SW480 (cell line): ENCODE results near the gene UFM1.
"Not testable (repeated sequence)": the region's sequence is repeated elsewhere in the genome, so short reads cannot be mapped to it uniquely, and the experiment has no call there.

Experiments
- DNase-seq: peaks from one replicate; pipeline ENCODE4 v3.0.0-alpha.2; 2016; ENCODE audit warnings: low spot score

UFM1 gene

DNA sequence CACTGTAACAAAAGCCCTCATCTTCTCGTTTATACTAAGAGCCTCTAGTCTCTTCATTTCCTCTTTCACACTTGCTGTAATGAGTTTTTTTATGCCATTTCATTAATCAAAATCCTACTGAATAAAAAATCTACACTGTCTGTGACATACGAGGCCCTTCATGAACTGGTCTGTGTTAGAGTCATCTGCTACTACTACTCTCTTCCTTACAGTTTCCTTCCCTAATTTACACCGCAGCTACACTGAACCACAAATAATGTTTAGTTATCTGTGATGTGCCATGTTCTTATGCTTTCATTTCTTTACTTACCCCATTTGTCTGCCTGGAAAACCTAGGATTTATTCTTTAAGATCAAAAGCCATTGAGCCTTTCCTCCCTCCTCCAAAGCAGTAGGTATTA is 16.0 kb downstream of the UFM1 start:
- no peak for DNase-seq

DNA sequence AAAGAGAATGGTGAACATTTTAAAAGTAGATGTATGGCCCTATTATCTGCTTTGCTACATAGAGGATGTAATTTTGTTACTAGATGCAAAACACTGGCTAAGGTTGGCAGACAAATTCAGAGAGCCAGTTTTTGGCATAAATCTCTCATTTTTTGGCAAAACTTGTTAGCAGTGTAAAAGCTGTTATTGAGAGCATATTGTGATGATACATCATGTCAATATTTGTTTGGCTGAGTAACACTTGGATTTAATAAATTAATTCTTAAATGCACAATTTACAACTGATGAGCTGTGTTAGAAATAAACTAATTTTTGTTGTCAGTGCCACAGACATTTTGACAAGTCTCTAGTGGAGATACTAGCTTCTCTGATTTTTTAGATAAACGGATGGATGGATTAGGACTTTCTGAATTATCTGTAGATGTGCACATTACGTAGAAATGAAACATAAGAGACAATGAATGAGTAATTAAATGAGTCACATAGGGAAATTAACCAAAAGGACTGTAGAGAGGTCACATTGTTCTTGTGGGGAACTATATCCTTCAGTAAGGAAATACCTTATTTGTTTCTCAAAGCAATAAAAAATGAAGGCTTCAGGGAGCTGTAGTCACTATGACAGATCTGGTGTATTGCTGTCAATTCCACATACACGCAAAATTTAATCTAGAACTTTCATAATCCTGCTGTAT is 17.4 kb downstream of the UFM1 start:
- DNase-seq: no peak

DNA sequence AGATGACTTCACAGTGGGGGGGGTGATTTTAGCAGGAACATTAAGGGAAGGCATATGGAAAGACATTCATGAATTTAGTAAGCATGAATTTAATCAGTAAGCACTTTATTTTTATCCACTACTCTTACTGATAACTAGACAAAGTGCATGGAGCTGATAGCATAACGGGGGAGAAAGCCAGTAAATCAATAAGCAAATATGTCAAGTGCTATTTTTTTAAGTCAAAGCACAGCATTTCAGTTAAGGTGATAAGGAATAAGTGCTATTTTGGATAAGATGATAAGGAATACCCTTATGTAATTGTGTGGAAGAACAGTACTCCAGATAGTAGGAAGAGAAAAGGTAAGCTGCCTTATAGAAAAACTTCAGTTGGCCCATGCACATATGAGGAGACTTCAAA is 19.4 kb downstream of the UFM1 start:
- no peak for DNase-seq

DNA sequence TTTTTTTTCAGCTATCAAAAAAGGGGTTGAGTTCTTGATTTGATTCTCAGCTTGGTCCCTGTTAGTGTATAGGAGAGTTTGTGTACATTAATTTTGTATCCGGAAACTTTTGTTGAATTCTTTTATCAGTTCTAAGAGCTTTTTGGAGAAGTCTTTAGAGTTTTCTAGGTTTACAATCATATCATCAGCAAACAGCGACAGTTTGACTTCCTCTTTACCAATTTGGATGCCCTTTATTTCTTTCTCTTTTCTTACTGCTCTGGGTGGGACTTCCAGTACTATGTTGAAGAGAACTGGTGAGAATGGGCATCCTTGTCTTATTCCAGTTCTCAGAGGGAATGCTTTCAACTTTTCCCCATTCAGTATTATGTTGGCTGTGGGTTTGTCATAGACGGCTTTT is 20.4 kb downstream of the UFM1 start:
- DNase-seq: not testable (repeated sequence)

DNA sequence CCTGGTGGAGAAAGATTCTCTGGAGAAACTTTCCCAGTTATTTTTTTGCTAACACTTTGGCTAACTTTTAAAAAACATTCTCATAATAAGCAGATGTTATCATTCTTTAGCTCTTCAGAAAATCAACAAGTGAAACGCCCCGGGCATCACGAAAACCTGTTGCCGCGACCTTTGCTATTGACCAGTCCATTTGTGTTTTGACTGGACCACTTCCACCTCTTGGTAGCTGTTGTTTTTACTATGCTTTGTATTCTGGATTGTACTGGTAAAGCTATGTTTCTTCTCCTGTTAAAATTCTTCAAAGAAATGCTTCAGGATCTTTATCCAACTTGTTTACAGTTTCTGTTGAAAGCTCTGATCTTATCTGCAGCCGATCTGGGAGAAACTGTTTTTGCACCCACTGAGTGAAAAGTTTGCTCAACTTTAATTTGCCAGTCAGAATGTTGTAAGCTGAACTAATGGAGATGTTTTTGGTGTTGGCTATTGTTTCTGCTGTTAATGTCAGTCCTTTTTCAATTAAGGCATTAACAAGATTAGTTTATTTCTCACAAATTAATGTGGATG is 23.3 kb downstream of the UFM1 start:
- no peak for DNase-seq

DNA sequence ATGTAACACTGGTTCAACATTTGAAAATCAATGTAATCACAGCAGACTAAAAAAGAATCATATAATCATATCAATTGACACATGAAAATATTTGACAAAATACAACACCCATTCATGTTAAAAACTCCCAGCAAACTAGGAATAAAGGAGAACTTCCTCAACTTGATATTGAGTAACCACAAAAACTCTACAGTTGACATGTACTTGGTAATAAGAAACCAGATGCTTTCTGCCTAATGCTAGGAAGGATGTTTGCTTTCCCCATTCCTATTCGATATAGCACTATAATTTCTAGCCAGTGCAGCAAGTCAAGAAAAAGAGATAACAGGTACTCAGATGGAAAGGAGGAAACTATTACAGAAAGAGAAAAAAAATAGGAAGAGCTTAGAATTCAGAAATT is 26.9 kb downstream of the UFM1 start:
- no peak for DNase-seq

DNA sequence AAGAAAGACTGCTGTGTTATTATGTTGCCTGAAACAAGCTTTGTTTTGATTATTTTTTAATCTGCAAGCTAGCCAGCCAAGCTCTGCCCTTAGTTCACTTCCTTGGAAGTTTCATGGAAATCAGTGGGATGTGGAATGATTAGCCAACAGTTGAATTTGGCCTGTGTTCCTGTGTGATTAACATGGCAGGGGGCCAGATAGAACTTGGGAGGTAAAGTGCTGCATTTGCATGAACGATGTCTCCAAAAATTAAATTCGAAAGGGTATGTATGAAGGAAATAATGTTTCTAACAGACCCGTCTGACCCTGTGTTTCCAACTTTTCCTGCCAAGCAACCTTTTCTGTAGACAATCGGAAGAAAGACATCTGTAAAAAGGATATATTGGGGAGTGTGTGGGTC is 32.2 kb downstream of the UFM1 start:
- DNase-seq: no peak

DNA sequence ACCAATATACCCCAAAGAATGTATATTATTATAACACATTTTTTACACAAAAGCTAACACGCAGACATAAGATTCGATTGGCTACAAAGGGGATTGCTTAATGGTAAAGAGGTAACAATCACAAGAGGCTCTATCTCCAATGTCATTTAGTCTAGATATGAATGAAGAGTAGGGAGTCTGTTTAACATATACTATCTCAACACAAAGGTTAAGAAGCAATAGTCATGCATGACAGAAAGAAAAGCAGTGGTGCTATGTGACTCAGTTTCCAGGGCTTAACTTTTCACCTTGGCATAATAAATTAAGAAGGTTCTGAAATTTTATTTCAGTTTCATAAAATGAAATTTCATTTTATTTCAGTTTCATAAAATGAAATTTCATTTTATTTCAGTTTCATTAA is 33.3 kb downstream of the UFM1 start:
- no peak for DNase-seq

DNA sequence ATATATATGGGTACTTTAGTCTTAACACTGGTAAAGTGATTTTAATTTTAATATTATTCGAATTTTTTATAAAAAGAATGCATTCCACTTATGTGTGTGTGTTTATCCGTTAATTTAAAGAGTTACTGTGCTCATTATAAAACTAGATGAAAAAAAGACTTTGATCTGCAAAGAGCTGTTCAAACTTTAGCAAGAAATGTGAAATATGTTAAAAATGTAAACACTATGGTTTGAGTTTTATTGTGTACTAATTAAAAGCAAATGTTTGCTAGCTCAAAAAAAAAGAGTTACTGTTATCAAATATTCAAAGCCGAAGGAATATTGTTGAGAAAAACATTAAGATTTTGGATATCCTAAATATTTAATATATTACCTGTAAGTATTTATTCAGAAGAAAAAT is 34.5 kb downstream of the UFM1 start:
- DNase-seq: no peak

DNA sequence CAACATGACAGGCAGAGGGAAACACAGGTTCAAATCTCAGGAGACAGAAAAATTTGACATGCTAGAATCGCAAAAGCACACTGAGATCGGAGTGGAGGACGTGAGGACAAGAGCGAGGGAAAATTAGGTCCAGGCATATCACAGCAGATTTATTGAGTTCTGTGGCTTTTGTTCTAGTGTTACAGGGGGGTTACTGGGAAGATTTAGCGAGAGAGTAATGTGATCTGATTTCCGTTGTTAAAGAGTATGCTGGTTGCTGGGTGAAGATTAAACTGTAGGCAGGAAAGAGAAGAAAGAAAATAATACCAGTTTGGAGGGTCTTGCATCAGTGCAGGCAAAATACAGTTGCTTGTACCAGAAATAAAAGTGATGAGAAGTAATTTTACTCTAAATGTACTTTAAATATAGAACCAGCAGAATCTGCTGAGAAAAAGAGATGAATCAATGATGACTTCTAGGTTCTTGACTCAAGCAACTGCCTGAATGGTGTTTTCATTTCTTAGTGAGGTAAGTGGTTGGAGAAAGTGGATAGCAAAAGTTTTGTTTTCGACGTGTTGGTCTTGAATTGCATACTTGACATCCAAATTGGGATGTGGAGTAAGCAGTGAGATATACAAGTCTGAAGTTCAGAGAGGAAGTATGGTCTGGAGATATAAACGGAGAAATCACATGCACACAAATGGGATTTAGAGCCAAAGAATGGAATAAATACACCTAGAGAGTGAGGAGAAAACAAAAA is 35.7 kb downstream of the UFM1 start:
- no peak for DNase-seq

DNA sequence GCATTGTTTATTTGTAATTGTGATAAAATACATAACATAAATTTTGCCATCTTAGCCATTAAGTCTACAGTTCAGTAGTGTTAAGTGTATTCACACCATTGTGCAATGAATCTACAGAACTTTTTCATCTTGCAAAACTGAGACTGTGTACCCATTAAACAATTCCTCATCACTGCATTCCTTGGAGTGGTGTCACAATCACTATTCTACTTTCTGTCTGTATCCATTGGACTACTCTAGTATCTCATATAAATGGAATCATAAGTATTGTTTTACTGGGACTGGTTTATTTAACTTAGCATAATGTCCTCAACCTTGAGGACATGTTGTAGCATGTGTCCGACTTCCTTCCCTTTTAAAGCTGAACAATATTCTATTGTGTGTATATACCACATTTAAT is 36.8 kb downstream of the UFM1 start:
- DNase-seq: no peak

DNA sequence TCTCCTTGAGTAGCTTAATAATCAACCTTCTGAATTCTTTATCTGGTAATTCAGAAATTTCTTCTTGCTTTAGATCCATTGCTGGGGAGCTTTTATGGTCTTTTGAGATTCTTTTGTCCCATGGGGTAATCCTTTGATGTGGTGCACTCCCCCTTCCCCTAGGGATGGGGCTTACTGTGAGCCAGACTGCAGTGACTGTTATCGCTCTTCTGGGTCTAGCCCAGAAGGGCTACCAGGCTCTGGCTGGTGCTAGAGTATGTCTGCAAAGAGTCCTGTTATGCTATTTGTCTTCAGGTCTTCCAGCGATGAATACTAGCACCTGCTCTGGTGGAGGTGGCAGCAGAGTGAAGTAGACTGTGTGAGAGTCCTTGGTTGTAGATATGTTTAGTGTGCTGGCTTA is 41.7 kb downstream of the UFM1 start:
- peak; percentile 13 for DNase-seq

DNA sequence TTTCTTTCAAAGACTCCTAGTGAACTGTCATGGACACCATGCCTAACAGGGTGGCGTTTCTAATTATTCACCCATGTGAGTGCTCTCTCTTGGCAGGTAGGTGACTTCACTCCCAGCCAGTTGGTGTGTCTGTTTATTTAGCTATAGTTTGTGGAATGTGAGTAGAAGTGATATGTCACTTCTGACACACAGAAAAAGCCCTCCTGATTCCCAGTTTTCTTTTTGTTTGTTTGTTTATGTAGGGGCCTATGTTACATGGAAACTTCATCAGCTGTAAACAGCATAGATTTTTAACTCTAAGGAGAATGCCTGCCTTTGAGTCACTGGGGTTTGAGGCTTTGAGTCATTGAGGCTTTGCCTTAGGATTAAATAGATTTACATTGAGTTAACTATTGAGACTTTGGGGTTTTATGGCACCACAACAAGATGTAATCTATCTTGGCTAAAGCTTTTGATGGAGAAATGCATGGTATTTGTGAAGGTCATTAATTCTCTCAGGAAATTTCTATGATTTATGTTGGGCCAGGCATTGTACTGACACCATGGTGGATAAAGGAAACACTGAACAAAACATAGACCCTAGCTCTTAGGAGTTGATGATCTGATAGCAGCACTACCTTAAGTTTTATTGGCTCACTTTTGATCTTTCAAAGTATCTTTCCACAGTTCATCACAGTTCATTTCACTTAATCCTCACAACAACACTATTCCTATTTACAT is 45.3 kb downstream of the UFM1 start:
- peak; percentile 44 for DNase-seq

DNA sequence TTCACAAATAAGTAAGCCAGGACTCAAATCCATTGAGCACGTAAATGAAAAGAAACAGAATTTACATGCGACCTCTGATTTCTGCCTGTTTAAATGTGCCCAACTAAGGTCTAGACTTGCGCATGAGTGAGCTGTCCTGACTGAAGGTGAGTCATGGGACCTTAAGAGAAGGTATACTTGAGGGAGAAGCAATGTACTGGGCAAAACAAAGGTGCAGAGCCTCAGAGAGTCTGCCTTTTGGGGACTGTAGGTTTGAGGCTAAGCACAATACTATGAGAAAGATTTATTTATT is 45.8 kb downstream of the UFM1 start:
- peak; percentile 18 for DNase-seq

DNA sequence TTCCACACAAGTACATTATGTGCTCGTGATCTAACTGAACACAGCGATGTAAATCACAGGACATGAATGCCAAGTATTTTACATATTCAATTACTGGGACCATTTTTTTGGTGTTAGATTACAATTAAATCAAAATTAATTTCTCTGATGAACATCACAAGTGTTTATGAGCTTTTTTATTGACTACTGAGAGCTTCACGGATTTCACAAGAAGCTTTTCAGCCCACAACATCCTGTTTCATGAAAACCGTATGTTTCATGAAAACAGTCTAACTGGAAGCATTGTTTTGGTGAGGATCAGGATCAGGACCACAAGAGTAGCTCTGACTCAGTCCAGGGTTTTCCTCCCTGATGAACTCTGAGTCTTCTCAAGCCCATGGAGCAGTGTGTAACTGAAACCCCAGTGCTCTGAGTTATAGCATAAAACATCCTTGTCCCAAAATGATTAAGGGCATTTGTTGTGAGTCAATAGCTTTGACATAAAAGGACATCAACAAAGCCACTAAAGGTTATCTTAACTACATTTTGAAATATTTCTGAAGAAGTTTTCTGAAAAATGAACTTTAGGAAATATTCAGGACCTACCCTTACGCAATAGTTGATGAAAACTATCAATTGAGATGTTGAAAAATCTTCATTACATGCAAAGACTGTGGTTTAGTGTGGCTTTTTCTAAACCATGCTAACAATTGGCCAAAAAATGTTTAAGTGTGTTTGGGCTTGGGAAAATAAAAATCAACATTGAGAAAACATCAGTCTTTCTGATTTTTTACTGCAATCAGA is 49.3 kb downstream of the UFM1 start:
- no peak for DNase-seq

DNA sequence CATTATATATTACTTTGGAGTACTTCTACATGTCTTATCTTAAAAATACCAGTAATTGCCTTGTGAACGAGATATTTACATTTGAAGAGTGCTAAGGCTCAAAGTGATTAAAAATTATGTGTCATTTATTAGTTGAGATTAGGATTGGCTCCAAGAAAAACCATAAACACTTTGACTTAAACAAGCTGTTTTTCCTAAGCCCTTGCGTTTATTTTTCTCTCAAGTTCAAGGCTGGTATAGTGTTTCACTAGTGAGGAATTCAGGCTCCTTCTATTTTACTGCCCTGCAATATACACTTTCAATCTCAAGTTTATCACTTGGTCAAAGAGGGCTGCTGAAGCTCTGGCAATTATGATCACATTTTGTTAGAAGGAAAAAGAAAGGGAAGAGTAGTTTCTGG is 49.9 kb downstream of the UFM1 start:
- no peak for DNase-seq

DNA sequence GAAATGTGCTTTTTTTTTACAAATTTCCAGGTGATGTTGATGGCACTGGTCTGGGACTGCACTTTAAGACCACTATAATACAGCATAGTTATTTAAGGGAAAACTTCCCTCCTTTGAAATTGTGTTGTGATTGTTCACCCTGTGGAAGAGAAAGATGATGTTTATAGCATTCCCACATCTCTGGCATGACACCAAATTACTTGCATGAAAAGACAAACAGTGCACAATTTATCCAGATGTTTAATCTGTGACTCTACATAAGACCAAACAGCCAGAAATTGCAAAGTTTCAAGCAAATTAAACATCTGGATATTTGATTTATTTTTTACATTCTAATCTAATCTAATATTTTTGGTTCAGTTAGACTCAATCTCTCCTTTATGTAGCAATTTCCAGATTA is 51.6 kb downstream of the UFM1 start:
- DNase-seq: no peak

DNA sequence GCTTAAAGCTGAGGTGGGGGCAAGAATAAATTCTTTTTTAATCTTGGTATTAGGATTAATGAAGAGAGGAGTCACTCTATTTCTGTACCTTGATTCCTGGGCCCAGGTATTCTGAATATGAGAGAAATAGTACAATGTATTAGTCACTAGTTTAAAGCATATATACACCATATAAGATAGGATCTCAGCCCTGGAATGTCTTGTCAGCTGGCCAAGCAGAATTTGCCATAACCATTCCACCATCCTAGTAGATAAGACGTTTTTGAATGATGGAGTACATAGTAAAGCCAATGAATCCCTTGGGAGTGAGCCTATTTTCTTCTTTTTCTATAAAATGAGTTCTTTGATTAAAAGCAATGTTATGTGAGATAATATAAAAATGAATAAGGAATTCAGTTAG is 55.6 kb downstream of the UFM1 start:
- DNase-seq: no peak

DNA sequence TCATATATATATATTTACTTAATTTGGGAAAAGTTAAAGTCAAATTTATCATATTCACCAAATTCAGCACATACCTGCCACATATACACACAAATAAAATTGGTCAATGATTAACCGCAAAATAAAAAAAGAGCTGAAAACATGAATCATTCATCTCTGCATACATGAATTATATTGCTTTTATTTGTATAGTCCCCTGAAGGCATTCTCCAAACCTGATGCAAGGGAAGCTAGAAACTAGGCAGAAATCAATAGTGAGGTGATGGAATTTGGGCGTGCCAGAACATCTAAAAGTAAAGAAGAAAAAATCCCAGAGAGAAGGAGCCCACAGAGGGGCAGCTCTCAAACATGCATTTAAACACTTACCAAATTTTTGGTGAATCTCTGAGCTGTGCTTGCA is 60.1 kb downstream of the UFM1 start:
- DNase-seq: no peak

DNA sequence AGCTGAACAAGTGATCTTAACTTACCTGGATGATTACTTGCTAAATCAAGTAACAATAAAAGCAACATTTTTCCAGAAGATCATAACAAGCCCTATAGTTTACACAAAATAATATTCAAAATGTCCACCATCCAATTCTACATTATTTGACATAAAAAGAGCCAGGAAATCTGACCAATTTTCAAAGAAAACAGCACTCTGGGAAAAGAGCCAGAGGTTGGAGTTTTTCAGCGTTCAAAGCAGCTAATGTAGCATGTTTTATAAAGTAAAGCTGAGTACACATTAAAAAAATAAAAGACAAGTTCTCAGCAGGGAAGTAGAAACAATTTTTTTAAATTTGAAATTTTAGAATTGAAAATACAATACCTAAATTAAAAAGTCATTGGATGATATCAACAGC is 62.6 kb downstream of the UFM1 start:
- DNase-seq: no peak
